GM12892 (cell line): Measurements from ENCODE around the gene CDC42BPB.

Experiments used
- POLR2A ChIP-seq: IDR thresholded peaks from 2 replicates; pipeline ENCODE4 v1.6.1; 2011; ENCODE audit warnings: low read depth, low read length, control low read depth
- POLR2AphosphoS5 ChIP-seq: IDR thresholded peaks from 2 replicates; pipeline ENCODE4 v1.6.1; 2011; ENCODE audit warnings: low read depth, low read length, control low read depth
- TAF1 ChIP-seq: IDR thresholded peaks from 2 replicates; pipeline ENCODE4 v1.6.1; 2011; ENCODE audit warnings: low read depth, mild to moderate bottlenecking, control low read depth, low read length, borderline replicate concordance

GRCh38 chr14:103041464-103041863 is 15.9 kb downstream of the CDC42BPB start:
- TF ChIP-seq POLR2AphosphoS5 (no peak), POLR2A (no peak), TAF1 (no peak)
